ENCODE measurements around the gene JAG1. TPM values are rescaled to one million over a fixed set of nuclear protein-coding genes. Genes with fewer than 3 reads are reported as not detected.

JAG1 gene
- total RNA-seq, 1 experiment from 2014 or later: 142 TPM

DNA sequence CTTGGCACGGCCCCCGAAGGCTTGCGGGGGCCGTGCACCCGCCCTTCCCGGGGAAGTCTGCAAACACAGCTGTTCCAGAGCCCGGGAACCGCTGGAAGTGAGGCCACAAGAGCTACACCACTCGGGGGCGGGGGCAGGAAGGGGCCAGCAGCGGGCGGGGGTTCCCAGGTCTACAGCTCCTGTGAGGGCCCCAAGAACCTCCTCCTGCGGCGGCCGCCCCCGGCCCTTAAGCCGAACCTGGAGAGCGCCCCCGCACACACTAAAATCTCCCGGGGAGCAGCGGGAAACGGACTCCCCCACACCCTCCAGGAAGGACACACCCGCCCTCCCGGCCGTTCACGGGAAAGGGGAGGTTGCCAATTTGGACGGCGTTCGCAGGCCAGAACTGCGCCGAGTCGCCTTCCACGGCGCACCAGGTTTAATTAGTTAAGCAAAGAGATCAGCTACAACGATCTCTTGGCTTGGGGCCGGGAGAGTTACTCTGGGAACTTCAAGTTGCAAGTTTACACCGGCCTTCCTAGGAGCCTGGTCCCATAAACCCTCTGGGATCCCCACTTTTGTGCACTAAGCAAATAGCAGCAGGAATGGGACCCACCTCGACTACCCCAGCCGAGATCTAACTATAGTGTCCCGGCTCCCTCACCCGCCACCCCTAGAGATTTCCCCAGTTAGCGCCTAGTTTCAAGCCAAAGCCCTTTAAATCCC lies 1.7 kb downstream of the JAG1 start:
- in situ Hi-C loops (cut with HindIII; ENCODE audit: low pct_unique_long_range_greater_than_20kb, low sequenced_read_pairs): no loop called here
- DNase-seq (ENCODE audit: low read depth): no peak

DNA sequence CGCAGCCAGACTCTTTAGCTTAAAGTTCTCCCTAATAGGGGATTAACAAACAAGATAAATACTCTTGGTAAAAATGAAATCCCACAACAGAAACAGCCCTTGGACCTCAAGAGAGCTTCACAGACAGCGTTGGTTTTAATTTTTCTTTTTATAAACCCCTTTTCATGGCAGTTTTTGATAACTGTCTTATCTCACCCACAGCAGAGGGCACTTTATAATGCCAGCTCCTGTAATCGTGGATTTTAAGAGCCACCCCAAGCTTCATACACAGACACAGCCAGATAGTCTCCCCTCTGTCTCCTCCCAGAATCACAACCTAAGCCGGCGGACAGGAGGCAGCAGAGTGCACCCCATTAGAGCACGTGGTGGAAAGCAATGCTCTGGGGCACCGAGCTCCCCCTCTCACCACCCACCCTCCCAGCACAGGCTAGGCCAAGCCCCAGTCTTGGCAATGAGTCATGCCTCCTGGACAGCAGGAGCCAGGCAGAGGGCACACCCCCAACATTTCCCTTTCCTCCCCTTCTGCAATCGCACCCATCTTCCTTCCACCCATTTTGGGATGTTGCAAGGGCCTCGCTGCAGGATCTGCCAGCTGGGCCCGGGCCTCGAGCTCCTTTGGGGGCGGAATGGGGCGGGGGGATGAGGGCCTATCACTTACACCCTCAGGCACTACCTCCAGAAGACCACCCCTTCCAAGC lies 2.4 kb downstream of the JAG1 start:
- peak; percentile 92 for DNase-seq (ENCODE audit: low read depth)
- in situ Hi-C loops (cut with HindIII; ENCODE audit: low pct_unique_long_range_greater_than_20kb, low sequenced_read_pairs): no loop called here

DNA sequence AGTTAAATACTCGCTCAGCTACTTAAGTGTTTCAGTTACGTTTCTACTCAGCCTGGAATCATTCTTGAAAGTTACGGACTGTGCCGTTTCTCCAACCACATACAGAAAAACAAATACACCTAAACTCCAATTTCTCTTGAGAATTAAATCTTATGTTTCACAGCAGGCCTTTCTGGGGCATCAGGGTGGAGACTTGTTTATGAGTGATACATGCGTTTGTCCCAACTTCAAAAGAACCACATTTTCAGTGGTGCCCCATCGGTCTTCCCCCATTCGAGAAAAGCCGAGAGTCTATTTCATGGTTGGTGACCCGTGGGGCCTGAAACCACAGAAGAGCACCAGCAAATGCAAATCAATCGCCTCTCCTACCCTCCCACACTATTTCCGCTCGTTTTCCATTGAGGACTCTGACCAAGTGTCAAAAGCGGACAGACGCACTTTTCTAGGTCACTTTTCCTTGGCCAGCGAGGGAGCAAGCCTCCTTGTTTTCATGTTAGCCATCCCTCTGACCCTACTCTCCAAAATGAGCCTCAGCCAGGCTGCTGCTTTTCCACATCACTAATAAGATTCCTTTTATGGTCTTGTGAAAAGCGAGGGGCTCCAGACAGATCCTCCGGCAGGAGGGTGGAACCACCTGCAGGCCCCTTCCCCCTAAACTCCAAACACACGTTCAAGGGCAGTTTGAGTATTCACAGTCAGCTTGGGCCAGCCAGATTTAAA lies 3.1 kb downstream of the JAG1 start:
- peak; percentile 75 for DNase-seq (ENCODE audit: low read depth)
- in situ Hi-C loops (cut with HindIII; ENCODE audit: low pct_unique_long_range_greater_than_20kb, low sequenced_read_pairs): no loop called here

DNA sequence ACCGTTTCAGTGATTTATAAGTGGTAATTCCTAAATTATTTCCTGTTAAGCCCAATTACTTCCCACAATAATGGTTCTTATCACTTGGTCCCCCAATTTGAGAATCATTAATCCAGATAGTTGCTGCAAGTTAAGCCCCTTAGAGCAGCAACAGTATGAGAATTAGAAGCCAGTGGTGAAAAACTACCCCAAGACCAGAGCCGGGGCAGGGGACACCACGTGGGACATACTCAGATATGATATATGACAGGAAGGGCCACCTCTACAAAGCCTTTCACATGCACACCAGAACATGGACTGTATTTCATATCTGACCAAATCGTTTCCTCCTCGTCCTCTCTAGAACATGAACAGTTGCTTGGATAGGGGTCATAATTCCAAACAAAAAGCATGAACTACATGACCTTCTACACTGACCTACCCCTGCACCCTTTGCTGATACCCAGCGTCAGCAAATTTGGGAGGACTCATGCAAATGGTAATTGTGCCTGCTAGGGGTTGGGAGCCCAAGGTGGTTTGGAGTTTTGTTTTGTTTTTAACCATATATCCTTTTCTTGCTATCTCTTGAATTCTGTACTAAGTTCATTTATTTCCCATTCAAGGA lies 3.9 kb downstream of the JAG1 start:
- DNase-seq (ENCODE audit: low read depth): no peak
- in situ Hi-C loops (cut with HindIII; ENCODE audit: low pct_unique_long_range_greater_than_20kb, low sequenced_read_pairs): no loop called here

DNA sequence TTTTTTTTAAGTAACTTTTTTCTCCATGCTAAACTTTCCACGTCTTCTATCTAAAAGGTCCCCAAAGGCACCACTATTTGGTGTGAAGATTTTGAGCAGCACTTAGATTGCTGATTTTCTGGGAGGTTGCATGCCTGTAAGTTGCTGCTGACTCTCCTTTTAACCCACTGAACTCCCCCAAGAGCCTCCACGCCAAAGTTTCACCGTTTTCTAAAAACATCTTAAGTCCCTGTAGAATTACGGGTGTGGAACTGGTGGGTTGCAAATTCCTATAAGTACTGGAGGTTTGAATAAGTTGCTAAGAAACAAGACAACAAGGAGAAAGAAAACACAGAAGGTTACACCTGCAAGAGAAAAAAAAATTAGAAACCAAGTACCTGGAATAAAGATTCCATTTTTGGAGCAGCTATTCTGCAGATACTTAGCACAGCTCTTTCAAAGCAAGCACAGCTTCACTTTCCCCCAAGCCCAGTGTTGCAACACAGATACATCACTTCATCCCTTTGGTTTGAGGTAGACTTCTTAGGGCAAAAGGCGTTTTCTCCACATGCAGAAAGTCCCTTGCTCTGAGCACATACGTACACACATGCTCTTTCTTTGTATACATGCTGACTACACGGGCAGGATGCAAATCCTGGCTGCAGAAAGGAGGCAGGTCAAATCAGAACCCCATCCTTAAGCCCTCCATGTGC lies 5.0 kb downstream of the JAG1 start:
- DNase-seq (ENCODE audit: low read depth): no peak
- in situ Hi-C loops (cut with HindIII; ENCODE audit: low pct_unique_long_range_greater_than_20kb, low sequenced_read_pairs): no loop called here

DNA sequence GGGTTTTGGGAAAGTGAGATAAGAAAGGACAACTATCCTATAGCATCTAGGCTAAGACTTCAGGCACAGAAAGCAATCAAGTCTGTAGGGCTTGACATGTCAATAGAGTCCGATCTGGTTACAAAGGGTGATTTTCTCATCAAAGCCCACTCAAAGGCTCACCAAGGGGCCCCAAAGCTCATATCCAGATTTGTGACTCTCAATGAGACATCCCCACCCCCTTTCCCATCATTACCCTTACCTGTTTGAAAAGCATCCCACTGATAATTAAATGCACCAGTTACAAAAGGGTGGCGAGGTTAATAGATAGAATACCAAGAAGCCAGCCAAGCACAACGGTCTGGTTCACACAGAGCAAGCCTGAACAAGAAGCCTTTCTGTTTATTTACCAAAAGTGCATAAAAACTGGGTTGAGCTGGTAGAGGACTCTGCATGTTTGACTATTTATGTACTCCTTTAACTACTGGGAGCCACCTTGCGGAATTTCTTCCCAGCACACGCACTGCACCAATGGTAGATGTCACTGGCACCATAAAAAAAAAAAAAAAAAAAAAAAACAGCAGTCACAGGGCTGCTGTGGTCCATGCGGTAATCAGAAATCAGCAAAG lies 6.1 kb downstream of the JAG1 start:
- DNase-seq (ENCODE audit: low read depth): peak; percentile 96
- in situ Hi-C loops (cut with HindIII; ENCODE audit: low pct_unique_long_range_greater_than_20kb, low sequenced_read_pairs): no loop called here

DNA sequence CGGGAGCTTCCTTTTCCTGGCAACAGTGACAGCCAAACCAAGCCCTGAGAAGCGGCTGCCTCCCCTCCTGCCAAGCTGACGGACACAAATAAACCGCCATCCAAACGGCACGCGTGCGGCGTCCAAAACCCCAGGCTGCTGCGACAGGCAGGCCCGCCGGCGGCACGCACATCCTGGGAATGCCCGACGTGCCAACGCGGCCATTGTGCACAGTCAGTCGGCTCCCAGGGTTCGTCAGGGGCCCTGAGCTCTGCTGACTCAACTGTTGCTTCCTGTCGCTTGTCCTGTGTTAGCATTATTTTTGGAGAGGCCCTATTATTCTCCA lies 6.8 kb downstream of the JAG1 start:
- in situ Hi-C loops (cut with HindIII; ENCODE audit: low pct_unique_long_range_greater_than_20kb, low sequenced_read_pairs): no loop called here
- no peak for DNase-seq (ENCODE audit: low read depth)

DNA sequence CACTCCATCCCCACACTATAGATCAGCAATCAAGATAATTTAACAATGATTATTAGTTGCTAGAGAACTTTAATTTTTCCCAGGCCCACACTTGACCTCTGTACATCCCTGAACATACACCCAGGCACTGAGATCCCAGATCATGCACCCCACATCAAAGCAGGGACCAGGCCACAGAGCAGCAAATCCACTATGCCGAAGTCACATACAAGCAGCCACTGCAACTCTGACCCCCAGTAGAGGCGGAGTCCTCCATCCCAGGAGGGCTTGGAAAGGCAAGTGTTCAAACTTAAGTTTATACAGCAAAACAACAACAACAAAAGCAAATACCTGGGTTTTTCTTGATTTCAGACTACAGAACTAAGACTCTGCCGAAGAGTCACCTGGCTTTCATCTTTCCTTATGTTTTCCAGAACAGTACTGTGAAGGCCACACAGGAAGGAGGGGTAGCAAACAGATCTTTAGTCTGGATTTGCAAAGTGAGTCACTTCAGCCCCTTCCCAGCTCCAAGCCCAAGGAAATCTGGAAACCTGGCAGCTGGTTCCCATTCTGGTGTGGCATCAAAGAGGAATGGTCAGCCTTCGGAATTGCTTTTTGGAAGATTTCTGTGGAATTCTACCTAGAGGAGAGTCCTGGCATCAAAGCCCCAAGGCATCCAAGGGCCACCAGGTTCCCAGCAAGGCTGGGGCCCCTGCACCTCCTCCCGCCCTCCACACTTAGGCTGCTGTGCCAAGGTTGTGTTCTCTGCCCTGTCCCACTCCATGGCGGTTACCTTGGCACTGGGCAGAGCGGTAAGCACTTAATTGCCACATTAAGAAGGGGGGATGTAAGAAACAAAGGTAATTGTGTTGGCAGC lies 7.3 kb downstream of the JAG1 start:
- no peak for DNase-seq (ENCODE audit: low read depth)
- in situ Hi-C loops (cut with HindIII; ENCODE audit: low pct_unique_long_range_greater_than_20kb, low sequenced_read_pairs): no loop called here

DNA sequence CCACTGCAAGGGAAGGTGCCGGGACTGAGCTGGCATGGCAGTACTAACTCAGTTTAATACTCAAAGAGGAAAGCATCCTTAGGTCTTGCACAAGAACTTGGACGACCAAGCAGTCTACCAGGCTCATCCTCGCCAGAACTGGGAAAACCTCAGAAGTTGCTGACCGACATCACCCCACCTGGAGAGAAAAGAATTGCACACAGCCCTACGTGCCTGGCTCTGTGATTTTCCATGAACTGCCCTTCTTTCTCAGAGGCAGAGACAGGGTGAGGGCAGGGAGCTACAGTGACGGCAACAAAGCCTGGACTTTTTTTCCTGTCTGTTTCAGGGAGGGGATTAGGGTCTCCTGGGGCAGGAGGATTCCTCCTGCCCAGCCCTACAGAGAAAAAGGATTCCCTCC lies 8.0 kb downstream of the JAG1 start:
- DNase-seq (ENCODE audit: low read depth): no peak
- in situ Hi-C loops (cut with HindIII; ENCODE audit: low pct_unique_long_range_greater_than_20kb, low sequenced_read_pairs): no loop called here

DNA sequence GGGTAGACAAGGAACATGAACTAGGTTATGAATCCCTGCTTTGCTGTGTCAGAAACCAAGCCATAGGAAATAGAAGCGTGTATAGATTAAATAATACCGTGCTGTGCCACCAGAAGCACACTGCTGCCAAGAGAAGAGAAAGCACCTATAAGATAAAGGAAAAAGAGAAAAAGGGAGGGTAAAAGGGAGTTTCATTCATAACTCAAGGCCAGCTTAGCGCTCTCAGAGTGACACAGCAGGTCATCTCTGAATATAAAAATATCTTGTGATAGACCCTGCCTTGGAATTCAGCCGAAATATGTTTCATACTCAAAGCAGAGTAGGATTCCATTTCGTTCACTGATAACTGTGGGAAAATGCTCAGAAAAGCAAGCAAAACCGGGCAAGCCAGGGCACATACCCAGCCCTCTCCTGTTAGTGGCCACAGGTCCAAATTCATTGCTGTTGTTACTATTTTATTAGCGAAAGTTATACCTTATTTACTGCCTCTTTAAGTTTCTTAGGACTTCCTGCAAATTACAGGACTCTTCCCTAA lies 8.7 kb downstream of the JAG1 start:
- peak; percentile 53 for DNase-seq (ENCODE audit: low read depth)
- in situ Hi-C loops (cut with HindIII; ENCODE audit: low pct_unique_long_range_greater_than_20kb, low sequenced_read_pairs): no loop called here

DNA sequence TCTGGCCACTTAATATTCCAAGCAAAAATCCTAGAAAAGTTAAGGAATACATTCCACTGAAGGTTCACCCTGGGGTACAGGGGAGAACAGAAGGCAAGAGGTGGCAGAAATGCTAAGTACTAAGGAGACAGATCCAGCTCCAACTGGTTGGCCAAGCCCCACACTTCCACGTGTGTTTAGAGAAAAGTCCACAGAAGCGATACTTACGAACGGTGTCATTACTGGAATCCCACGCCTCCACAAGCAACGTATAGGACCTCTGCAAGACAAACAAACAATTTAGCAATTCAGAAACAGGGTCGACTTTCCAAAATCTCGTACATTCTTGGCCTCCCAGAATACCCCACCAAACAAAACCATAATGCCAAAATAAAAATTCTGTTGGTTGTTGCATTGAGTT lies 10.0 kb downstream of the JAG1 start:
- DNase-seq (ENCODE audit: low read depth): no peak
- in situ Hi-C loops (cut with HindIII; ENCODE audit: low pct_unique_long_range_greater_than_20kb, low sequenced_read_pairs): no loop called here

DNA sequence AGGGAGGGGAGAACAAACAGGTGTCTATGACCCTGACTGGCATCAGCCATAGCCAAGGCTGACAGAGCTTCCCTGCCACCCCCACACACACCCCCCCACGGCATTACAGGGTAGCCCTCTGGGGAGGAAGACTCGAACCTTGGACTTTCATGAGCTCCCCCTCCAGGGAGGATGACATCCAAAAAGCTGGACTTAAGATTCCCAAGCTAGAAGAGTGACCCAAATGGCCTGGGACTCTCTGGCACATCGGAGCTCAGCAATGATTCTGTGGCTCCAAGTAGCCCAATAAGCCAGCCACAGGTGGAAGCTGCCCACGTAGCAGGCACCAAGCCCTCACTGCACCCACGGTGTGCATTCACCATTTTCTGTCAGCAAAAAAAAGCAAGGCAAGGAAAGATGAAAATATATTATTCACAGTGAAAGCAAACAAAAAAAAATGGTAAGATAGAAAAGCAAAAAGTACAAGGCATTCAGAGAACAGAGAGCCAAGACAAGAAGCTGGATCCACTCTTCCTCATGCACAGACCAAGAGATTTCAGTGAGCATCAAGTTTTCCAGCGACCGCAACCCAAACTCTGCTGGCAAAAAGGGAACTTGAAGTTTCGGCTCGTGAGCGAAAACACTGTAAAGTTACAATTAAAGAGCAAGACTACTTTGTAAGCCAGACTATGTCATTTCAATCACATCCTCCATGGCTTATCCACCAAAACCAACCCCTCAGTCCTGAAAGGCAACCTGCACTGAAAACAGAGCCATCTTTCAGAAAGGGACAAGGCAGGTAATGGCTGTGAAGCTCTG lies 10.9 kb downstream of the JAG1 start:
- in situ Hi-C loops (cut with HindIII; ENCODE audit: low pct_unique_long_range_greater_than_20kb, low sequenced_read_pairs): no loop called here
- no peak for DNase-seq (ENCODE audit: low read depth)

DNA sequence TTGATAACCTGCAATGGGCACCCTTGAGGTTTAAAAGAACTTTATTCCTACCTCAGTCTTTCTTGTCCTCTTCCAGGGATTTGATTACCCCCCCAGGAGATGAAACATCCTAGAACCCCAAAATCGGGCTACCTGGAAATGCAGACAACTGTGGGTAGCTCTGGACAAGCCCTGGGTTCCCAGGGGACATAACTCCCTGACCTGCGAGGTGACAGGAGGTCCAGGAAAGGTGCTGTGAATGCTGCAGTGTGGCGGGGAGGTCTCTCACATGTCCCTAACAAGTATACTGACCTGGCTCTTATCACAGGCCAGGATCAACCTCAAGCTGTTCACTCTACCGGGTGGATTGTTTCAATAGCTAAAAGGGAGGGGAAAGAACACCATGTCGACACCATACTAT lies 11.6 kb downstream of the JAG1 start:
- in situ Hi-C loops (cut with HindIII; ENCODE audit: low pct_unique_long_range_greater_than_20kb, low sequenced_read_pairs): no loop called here
- no peak for DNase-seq (ENCODE audit: low read depth)

DNA sequence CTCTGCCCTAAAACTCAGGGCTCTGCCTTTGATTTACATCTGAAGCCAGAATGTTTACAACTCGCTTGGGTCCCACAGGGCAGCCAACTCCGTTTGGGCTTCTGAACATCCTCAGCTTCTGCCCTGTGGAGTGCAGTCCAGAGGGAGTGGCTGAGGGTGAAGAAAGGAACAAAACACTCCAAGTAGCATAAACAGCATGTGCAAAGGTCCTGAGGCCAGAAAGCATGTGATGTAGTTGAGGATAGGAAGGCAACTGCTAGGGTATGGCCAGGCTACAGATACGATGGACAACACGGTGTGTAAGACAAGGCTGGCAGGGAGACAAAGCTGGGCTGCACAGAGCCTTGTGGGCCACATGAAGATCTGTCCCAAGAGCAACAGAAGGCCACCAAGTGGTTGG lies 12.5 kb downstream of the JAG1 start:
- DNase-seq (ENCODE audit: low read depth): no peak
- in situ Hi-C loops (cut with HindIII; ENCODE audit: low pct_unique_long_range_greater_than_20kb, low sequenced_read_pairs): no loop called here

DNA sequence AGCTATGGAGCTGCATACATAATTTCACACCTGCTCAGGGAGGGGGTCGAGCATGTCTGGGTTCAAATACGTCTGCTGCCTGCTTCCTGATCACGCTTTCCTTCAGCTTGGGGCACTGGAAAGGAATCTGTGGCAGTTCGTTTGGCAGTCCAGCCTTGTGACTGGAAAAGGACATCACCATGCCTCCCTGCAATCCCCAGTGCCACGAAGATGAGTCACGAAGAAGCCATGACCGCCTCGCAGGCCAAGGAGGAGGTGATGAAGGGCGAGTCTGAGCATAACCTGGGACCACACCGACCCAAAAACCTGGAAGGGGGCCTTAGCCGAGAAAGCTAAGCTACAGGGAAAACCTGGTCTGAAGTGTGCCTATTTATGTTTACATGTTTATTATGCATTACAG lies 13.1 kb downstream of the JAG1 start:
- in situ Hi-C loops (cut with HindIII; ENCODE audit: low pct_unique_long_range_greater_than_20kb, low sequenced_read_pairs): no loop called here
- peak; percentile 78 for DNase-seq (ENCODE audit: low read depth)
